Gastrocnemius medialis (tissue), 4 donors: ENCODE measurements around the gene CACNA1H.

Source experiments
- CTCF ChIP-seq, 5 experiments: fragments of 450-650 bp in 3 of 5; fragments of 200-600 bp in 2 of 5; sonication (generic) in 2 of 5; IDR thresholded peaks in 4 of 5; conservative IDR thresholded peaks in 1 of 5; 1 replicate in 4 of 5; 2 replicates in 1 of 5; pipeline ENCODE4 v1.5.1; 2016 to 2019; ENCODE audit warnings: antibody characterized with exemption in 5 of 5, mild to moderate bottlenecking in 3 of 5, moderate library complexity in 3 of 5
- POLR2A ChIP-seq, 2 donors: fragments of 450-650 bp; IDR thresholded peaks; one replicate each; pipeline ENCODE4 v1.6.1; 2017; ENCODE audit warnings: antibody characterized with exemption in 2 of 2, mild to moderate bottlenecking in 2 of 2, moderate library complexity in 2 of 2

- TF ChIP-seq POLR2A (IDR thresholded peaks at IDR 0.05) (no peak), CTCF (IDR thresholded peaks at IDR 0.05 in 4 of 5, conservative IDR thresholded peaks at IDR 0.05 in 1 of 5) (no peak)
These were observed 9.0 kb upstream of the CACNA1H start for GRCh38 chr16:1143761-1144450.
